Measurements from ENCODE around the gene DCLK1. TPM values are rescaled to one million over a fixed set of nuclear protein-coding genes. Genes with fewer than 3 reads are reported as not detected.
A peak's percentile ranks its signal among the peaks of the same experiment; 100 is the strongest.

DCLK1 gene
- total RNA-seq, 1 experiment from 2014 or later: 2.2 TPM

DNA sequence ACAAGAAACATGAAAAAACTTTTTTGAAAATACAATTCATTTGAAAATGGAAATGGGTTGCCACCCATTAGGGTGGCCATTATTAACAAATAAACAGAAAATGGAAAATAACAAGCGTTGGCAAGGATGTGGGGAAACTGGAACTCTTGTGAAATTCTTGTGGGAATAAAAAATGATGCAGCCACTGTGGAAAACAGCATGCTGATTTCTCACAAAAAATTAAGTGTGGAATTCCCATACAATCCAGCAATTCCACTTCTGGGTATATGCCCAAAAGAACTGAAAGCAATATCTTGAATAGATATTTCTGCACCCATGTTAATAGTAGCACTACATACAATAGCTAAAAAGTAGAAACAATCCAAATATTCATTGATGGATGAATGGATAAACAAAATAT lies 165.2 kb downstream of the DCLK1 start:
- Histone ChIP-seq H3K4me3 (no peak overlapping the region), H3K27ac (peak overlapping the region; percentile 11; the same call in 1 of the 2 replicates), H3K9me3 (replicated peaks) (no peaks in the 10 kb centered on the region), H3K36me3 (no peaks in the 10 kb centered on the region), H3K4me1 (replicated peaks) (peaks cover 20% of the 10 kb centered on the region), H3K27me3 (replicated peaks) (no peaks in the 10 kb centered on the region)
- no peak for DNase-seq (ENCODE audit: low read depth in 1 of 2, low spot score in 2 of 2)

DNA sequence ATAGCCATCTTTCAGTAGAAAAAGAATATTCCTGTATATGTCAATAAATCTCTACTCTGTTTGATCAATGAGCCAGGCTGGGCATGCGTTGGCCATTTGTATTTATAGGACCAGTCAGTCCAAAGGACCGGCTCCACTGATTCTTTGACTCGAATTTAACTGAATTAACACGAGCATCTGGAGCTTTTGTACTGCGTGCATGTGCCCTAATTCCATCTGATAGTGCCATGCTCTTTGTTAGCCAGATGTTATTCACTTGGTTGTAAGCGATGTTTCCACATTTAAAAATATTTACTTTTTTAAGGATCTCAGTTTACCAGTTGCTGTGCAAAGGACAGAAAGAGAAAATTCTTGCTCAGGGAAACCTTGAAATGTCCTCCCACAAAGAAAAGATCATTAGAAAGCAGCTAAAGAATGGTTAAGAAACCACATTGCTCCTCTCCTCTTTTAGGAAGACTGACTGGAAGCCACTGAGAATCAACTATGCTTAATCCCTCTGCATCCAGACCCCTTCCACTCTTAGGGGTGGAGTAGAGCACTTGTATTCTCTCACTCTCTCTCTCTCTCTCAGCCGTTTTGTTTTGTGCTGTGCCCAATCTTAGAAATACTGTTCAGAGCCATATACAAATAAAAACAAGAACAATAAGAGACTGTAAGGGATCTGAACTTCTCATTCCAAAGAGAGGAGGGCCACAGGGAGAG lies 165.8 kb downstream of the DCLK1 start:
- Histone ChIP-seq H3K9me3 (replicated peaks) (no peaks in the 10 kb centered on the region), H3K36me3 (no peaks in the 10 kb centered on the region), H3K27ac (peak overlapping the region; percentile 11; the same call in 1 of the 2 replicates), H3K27me3 (replicated peaks) (no peaks in the 10 kb centered on the region), H3K4me1 (replicated peaks) (peaks cover 26% of the 10 kb centered on the region), H3K4me3 (no peak overlapping the region)
- no peak for DNase-seq (ENCODE audit: low read depth in 1 of 2, low spot score in 2 of 2)

DNA sequence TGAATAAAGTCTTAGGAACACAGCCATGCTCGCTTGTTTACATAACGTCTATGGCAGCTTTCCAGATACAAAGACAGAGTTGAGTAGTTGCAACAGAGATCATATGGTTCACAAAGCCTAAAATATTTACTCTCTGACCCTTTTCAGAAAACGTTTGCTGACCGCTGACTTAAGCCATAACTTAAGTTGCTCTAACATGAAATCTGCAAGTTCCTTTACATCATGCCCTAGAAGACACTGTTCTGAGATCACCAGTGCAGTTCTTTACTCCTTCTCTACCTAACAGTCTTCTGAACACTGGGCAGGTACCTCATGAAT lies 166.4 kb downstream of the DCLK1 start:
- Histone ChIP-seq H3K27me3 (replicated peaks) (no peaks in the 10 kb centered on the region), H3K4me3 (no peak overlapping the region), H3K27ac (no peak overlapping the region), H3K4me1 (replicated peaks) (peaks cover 26% of the 10 kb centered on the region), H3K9me3 (replicated peaks) (no peaks in the 10 kb centered on the region; the same call in 1 of the 2 replicates), H3K36me3 (no peaks in the 10 kb centered on the region)
- no peak for DNase-seq (ENCODE audit: low read depth in 1 of 2, low spot score in 2 of 2)

DNA sequence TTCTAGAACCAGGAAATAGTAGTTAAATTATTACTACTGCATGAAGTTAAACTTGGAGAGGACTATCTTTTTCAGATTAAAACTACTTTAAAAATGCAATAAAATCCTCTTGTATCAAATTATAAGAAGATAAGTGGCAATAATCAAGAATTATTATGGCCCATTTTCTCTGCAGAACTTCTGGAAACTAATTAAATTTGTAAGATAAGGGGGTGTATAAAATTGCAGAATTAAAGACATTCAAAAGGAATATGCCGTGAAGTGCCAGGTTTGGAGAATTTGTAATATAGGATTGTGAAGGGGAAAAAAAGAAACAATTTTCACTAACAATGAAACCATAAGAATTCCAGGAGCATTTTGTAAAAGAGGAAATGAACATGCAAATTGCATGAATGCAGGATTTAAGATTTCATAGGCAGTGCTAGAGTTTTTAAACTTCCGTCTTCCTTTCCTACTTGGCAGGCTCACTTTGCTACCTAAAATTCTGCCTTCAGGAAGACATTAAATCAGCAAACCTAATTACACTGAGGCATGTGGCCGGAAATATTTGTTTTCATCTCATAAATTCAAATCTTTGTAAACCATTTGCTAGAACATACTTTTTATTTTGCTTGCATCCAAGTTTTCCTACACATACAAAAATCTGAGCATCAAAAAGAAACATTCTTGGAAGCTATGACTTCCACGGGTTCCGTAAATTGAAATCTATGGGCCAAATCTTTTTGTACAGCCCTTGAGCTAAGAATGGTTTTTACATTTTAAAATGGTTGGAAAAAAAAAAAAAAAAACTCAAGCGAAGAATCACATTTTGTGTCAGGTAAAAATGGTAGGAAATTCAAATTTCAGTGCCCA lies 166.9 kb downstream of the DCLK1 start:
- Histone ChIP-seq H3K4me3 (no peak overlapping the region), H3K27ac (no peak overlapping the region), H3K4me1 (replicated peaks) (peaks cover 26% of the 10 kb centered on the region), H3K27me3 (replicated peaks) (no peaks in the 10 kb centered on the region), H3K36me3 (no peaks in the 10 kb centered on the region), H3K9me3 (replicated peaks) (no peaks in the 10 kb centered on the region; the same call in 1 of the 2 replicates)
- no peak for DNase-seq (ENCODE audit: low read depth in 1 of 2, low spot score in 2 of 2)

DNA sequence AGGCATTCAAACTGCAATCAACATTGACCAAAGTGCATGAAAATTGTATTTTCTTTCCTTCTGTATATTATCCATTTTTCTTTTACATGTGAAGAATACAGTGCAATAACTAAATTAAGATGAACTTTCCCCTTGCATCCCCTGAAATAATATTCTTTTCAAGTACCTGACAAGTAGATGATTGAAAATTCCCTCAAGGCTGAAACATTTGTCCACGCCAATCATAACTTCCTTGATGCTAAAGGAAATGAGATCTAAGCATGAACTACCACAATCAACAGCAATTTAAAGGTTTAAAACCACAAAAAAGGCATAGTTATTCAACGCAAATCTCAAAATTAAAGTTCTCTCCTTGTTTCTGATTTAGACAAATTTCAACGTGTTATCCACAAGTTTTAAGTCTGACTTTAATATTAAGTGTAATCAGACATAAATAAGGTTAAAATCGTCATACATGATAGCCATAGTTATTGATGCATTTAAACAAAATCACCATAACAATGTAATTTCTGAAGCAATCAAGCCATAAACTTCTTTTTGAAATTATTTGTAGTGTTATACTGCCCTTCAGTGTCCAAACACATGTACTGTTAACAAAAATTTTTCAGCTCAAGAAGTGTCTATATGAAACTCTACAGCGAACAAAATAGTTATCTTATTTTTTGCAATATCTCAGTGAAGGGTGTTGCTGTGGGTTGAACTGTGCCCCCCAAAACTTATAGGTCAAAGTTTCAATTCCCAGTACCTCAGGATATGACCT lies 169.5 kb downstream of the DCLK1 start:
- no peaks in the 10 kb centered on the region for H3K27me3 ChIP-seq (replicated peaks)
- H3K4me1 ChIP-seq (replicated peaks): peaks cover 32% of the 10 kb centered on the region
- no peaks in the 10 kb centered on the region for H3K36me3 ChIP-seq
- H3K9me3 ChIP-seq (replicated peaks): no peaks in the 10 kb centered on the region; the same call in 1 of the 2 replicates
- DNase-seq (ENCODE audit: low read depth in 1 of 2, low spot score in 2 of 2): no peak
- no peak overlapping the region for H3K27ac ChIP-seq
- no peak overlapping the region for H3K4me3 ChIP-seq

DNA sequence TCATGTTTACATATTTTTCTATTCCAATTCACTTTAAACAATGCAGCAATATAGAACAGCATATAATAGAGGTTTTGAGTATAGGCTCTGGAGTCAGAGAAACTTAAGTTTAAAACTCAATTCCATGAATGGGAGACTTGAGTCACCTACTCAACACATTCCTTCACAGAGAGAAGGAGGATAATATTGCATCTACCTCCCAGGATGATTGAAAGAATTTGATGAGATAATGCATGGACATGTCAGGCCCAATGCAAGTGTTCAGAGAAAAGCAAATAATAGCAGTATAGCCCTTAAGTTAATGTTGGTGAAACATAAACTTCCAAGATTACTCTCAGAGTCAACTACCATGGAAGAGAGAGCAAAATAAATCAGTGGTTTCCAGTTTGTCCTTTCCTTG lies 170.2 kb downstream of the DCLK1 start:
- H3K4me1 ChIP-seq (replicated peaks): peaks cover 30% of the 10 kb centered on the region
- H3K27me3 ChIP-seq (replicated peaks): no peaks in the 10 kb centered on the region
- H3K9me3 ChIP-seq (replicated peaks): no peaks in the 10 kb centered on the region; the same call in 1 of the 2 replicates
- H3K36me3 ChIP-seq: no peaks in the 10 kb centered on the region
- peak overlapping the region; percentile 21; the same call in 1 of the 2 replicates for H3K27ac ChIP-seq
- H3K4me3 ChIP-seq: no peak overlapping the region
- peak in 1 of 2 experiments; percentile 33 for DNase-seq (ENCODE audit: low read depth in 1 of 2, low spot score in 2 of 2)

DNA sequence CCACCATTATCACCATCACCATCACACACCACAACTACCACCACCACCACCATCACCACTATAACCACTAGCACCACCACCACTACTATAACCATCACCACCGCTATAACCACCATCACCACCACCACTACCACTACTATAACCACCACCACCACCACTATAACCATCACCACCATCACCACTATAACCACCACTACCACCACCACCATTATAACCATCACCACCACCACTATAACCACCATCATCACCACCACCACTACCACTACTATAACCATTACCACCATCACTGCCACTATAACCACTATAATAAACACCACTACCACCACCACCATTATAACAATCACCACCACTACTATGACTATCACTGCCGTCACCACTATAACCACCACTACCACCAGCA lies 173.2 kb downstream of the DCLK1 start:
- H3K9me3 ChIP-seq (replicated peaks): no peaks in the 10 kb centered on the region; the same call in 1 of the 2 replicates
- H3K4me3 ChIP-seq: no peak overlapping the region
- no peak overlapping the region for H3K27ac ChIP-seq
- no peaks in the 10 kb centered on the region for H3K27me3 ChIP-seq (replicated peaks)
- no peak for DNase-seq (ENCODE audit: low read depth in 1 of 2, low spot score in 2 of 2)
- H3K4me1 ChIP-seq (replicated peaks): peaks cover 17% of the 10 kb centered on the region
- H3K36me3 ChIP-seq: no peaks in the 10 kb centered on the region

DNA sequence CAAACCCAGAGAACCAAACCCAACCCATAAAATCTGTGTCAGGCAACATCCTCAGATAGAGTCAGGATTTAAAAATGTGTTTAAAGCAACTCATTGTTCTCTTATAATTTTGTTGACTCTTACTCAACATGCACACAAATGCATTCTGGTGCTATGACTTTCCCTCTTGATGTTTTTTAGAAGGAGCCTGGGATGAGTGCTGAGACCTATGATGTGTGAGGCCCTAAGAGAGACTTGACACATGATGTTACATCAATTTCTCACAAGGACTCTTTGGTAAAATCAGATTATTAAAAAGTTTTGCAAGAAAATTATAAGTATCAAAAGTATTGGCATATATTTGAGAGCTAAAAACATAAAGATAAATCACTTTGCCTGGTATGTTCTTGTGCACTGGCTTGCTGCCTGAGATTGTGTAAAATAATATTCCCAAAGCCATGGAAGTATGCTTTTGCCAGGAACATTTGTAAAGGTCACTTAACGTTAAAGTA lies 173.9 kb downstream of the DCLK1 start:
- Histone ChIP-seq H3K27me3 (replicated peaks) (no peaks in the 10 kb centered on the region), H3K4me3 (no peak overlapping the region), H3K27ac (peak overlapping the region; percentile 15; the same call in 1 of the 2 replicates), H3K4me1 (replicated peaks) (peaks cover 17% of the 10 kb centered on the region), H3K9me3 (replicated peaks) (no peaks in the 10 kb centered on the region; the same call in 1 of the 2 replicates), H3K36me3 (no peaks in the 10 kb centered on the region)
- peak in 1 of 2 experiments; percentile 18 for DNase-seq (ENCODE audit: low read depth in 1 of 2, low spot score in 2 of 2)

DNA sequence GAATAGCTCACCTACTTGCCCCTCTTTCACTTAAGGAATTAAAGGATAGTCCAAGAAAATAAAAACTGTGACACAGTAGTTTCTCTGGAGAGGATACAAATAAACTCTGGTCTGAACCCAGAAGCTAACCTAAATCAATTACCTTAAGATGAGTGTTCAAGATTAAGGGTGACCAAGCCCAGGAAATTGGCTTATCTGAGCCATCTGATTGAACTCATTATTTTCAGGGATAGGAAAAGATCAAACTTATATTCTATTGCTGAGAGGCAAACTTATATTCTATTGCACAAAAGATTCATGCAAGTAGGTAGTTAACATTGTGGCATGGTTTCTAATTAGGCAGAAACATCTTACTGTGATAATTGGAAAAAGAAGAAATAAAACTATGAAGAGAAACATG lies 175.1 kb downstream of the DCLK1 start:
- Histone ChIP-seq H3K4me1 (replicated peaks) (peaks cover 12% of the 10 kb centered on the region), H3K4me3 (no peak overlapping the region), H3K27ac (no peak overlapping the region), H3K27me3 (replicated peaks) (no peaks in the 10 kb centered on the region), H3K36me3 (no peaks in the 10 kb centered on the region), H3K9me3 (replicated peaks) (no peaks in the 10 kb centered on the region; the same call in 1 of the 2 replicates)
- no peak for DNase-seq (ENCODE audit: low read depth in 1 of 2, low spot score in 2 of 2)

DNA sequence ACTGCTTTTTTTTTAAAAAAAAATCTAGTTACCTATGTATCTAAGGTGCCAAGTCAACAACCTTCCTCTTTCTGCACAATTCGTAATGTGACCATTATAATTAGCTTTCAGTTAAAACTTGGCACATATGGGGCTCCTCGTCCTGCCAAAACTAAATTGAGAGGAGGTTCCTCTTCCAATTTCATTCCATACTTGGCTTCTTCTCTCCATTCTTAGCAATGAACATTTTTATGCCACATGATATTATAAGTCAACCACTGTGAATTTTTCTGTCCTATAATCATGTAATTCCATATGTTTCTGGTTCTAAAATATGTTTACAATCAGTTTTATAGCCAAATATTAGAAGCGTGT lies 177.0 kb downstream of the DCLK1 start:
- H3K4me1 ChIP-seq (replicated peaks): peaks cover 5% of the 10 kb centered on the region
- H3K4me3 ChIP-seq: no peak overlapping the region
- H3K9me3 ChIP-seq (replicated peaks): no peaks in the 10 kb centered on the region
- DNase-seq (ENCODE audit: low read depth in 1 of 2, low spot score in 2 of 2): no peak
- no peaks in the 10 kb centered on the region for H3K36me3 ChIP-seq
- no peak overlapping the region for H3K27ac ChIP-seq
- H3K27me3 ChIP-seq (replicated peaks): no peaks in the 10 kb centered on the region

DNA sequence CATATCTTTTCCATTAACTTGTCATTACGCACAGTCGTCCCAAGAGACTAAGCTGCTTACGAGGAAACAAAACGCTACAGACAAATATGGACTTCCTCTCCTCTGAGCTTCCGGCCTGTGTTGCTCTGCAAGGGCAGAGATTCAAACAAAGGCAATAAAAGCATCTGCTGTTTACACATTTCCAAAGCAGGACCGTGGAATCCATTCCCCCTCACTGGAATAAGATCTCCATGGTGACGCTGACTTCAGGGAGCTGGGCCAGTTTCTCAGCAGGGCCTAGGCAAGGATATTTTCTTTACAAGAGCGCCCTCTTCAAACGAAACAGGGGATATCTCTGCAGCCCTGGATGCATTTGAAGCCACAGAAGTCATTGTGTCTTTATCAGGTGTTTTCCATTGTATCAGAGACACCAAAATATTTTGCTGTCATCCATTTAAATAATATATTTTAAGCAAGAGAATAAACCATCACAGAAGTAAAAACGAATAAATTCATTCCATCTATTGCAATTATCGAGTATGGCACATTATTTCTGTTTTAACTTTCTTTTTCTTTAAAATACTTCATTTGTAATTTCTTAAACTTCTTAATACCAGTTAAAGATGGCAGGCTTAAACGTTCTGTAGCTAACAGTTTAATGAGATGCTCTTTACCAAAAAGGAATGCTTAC lies 177.5 kb downstream of the DCLK1 start:
- no peaks in the 10 kb centered on the region for H3K9me3 ChIP-seq (replicated peaks)
- 0 out of 2 replicates have a peak overlapping the region, but pooled peaks have one; percentile 22 for H3K27ac ChIP-seq
- H3K4me3 ChIP-seq: no peak overlapping the region
- peak; percentile 73 to 74 for DNase-seq (ENCODE audit: low read depth in 1 of 2, low spot score in 2 of 2)
- no peaks in the 10 kb centered on the region for H3K36me3 ChIP-seq
- H3K4me1 ChIP-seq (replicated peaks): peaks cover 5% of the 10 kb centered on the region
- H3K27me3 ChIP-seq (replicated peaks): no peaks in the 10 kb centered on the region

DNA sequence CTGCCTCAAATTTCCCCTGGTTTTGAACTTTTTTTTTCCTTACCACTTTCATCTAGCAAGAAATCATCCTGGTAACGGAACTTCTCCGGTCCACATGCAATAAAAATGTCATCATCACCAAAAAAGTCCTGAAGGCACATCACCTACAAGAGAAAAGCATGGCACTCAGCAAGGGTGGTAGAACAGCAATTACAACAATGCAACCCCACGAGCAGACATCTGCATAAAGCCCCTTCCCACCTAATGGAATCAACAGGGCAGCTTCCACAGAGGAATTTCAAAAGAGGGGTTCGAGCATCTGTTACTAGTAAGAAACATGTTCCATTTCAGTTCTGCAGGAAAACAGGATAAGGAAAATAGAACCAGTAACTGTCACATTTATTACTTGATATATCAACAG lies 183.9 kb downstream of the DCLK1 start:
- H3K4me3 ChIP-seq: no peak overlapping the region
- 0 out of 2 replicates have a peak, but pooled peaks cover 4% of the 10 kb centered on the region for H3K9me3 ChIP-seq (replicated peaks)
- no peaks in the 10 kb centered on the region for H3K36me3 ChIP-seq
- no peak for DNase-seq (ENCODE audit: low read depth in 1 of 2, low spot score in 2 of 2)
- no peaks in the 10 kb centered on the region for H3K4me1 ChIP-seq (replicated peaks)
- H3K27ac ChIP-seq: no peak overlapping the region
- H3K27me3 ChIP-seq (replicated peaks): no peaks in the 10 kb centered on the region

DNA sequence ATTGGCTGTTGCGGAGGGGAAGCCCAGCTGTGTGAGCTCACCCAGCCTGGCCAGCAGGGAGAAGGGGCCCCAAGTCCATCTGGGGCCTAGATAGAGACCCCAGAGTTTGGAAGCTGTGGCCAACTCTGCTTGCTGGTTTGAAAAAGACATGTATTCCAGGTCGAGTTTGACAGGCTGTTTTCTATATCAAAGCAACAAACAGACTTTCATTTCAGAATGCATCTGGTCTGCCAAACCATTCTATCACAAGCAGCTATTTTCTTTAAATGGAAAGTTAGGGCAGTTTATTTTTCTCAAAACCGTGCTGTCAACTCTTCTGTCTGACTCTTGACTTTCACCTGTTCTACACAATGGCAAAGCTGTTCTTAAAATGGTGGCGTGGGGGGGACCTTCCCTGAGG lies 185.8 kb downstream of the DCLK1 start:
- Histone ChIP-seq H3K27me3 (replicated peaks) (no peaks in the 10 kb centered on the region), H3K27ac (no peak overlapping the region), H3K36me3 (no peaks in the 10 kb centered on the region), H3K9me3 (replicated peaks) (0 out of 2 replicates have a peak, but pooled peaks cover 4% of the 10 kb centered on the region), H3K4me1 (replicated peaks) (no peaks in the 10 kb centered on the region), H3K4me3 (no peak overlapping the region)
- no peak for DNase-seq (ENCODE audit: low read depth in 1 of 2, low spot score in 2 of 2)
